K562 (cell line): ENCODE measurements around the gene SAP30L.

Source experiments
- CHD4 ChIP-seq: fragments of 200-600 bp; sonication (generic); IDR thresholded peaks from 3 replicates; pipeline ENCODE4 v1.6.1; 2012; ENCODE audit warnings: low read depth, mild to moderate bottlenecking, mixed read lengths, low read length, inconsistent platforms; ENCODE audit not compliant: insufficient read depth, insufficient replicate concordance, poor library complexity, severe bottlenecking
- GABPA ChIP-seq: fragments of 200-800 bp; sonication (Bioruptor generic); conservative IDR thresholded peaks from 2 replicates; pipeline ENCODE4 v1.6.1; 2016; ENCODE audit warnings: low read depth, missing genetic modification characterization, missing compliant biosample characterization
- HNRNPH1 ChIP-seq: fragments of 200-400 bp; formaldehyde crosslinking; optimal IDR thresholded peaks from 2 replicates; pipeline ENCODE3; 2017; ENCODE audit warnings: low read depth, mild to moderate bottlenecking, low read length, moderate library complexity
- JUNB ChIP-seq: fragments of 450-650 bp; formaldehyde crosslinking; conservative IDR thresholded peaks from 2 replicates; pipeline ENCODE4 v1.4.0; 2020; ENCODE audit warnings: mild to moderate bottlenecking
- NBN ChIP-seq: fragments of 450-650 bp; IDR thresholded peaks from 2 replicates; pipeline ENCODE4 v1.6.1; 2016; ENCODE audit warnings: low read depth, mild to moderate bottlenecking
- NFIC ChIP-seq: fragments of 450-650 bp; IDR thresholded peaks from 2 replicates; pipeline ENCODE4 v1.6.1; 2017; ENCODE audit warnings: mild to moderate bottlenecking, inconsistent platforms
- SPI1 ChIP-seq: IDR thresholded peaks from 2 replicates; pipeline ENCODE4 v1.6.1; 2011; ENCODE audit warnings: low read depth, low read length, control low read depth, borderline replicate concordance
- ZBED1 ChIP-seq: IDR thresholded peaks from 2 replicates; pipeline ENCODE4 v1.6.1; 2014
- ZFP36 ChIP-seq: fragments of 150-350 bp; IDR thresholded peaks from 2 replicates; pipeline ENCODE4 v1.6.1; 2018; ENCODE audit warnings: low read length, low read depth; ENCODE audit not compliant: partially characterized antibody
- TF ChIP-seq, protein P1 (sequence below): sonication (generic); formaldehyde crosslinking; IDR thresholded peaks from 2 replicates; pipeline ENCODE4 v1.8.1; 2023; ENCODE audit warnings: mild to moderate bottlenecking, missing genetic modification reagents
- TF ChIP-seq, protein P2 (sequence below): sonication (generic); formaldehyde crosslinking; IDR thresholded peaks from 2 replicates; pipeline ENCODE4 v1.8.0; 2022; ENCODE audit warnings: mild to moderate bottlenecking, missing genetic modification reagents

DNA sequence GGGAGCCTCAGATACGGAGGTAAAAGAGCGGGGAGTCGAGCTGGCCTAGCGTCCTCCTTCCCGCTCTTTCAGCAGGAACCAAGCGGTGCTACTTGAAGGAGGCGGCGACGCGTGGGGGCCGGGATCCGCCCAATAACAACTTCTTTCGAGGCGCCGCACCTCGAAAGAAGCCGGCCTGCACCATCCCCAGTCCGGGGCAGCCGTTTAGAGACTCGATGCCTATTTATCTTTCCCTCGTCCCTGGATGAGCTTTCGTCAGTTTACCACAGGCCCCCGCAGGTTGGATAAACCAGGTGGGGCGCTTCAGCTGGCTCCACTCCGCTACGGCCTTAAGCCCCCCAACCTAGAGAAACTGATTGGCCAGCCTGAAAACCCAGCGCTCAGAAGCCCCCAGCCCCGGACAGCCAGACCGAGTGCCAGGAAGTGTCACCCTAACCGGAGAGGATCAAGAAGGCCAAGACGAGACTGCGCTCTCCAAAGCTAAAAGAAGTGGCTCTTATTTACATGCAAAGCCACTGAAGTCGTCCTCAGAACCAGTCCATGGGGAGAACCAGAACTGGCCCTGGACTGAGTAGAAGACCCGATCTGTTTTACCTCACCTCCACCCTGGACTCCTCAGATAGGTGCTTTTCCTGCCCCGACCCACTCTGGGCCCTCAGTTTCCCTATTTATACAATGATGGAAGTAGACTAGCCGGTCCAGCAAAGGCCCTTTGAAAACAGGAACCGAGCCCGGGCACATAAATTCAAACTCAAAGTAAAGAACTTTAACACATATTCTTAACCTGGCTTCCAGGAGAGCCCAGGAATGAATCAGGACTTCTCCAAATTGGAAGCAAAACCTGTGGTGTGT is 30.8 kb downstream of the SAP30L start:
- TF ChIP-seq HNRNPH1: no peak
- no peak for TF ChIP-seq ZBED1
- no peak for TF ChIP-seq ZFP36
- TF ChIP-seq GABPA: no peak
- TF ChIP-seq, protein P1, sequence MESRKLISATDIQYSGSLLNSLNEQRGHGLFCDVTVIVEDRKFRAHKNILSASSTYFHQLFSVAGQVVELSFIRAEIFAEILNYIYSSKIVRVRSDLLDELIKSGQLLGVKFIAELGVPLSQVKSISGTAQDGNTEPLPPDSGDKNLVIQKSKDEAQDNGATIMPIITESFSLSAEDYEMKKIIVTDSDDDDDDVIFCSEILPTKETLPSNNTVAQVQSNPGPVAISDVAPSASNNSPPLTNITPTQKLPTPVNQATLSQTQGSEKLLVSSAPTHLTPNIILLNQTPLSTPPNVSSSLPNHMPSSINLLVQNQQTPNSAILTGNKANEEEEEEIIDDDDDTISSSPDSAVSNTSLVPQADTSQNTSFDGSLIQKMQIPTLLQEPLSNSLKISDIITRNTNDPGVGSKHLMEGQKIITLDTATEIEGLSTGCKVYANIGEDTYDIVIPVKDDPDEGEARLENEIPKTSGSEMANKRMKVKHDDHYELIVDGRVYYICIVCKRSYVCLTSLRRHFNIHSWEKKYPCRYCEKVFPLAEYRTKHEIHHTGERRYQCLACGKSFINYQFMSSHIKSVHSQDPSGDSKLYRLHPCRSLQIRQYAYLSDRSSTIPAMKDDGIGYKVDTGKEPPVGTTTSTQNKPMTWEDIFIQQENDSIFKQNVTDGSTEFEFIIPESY (CRISPR knock-in tag): no peak
- no peak for TF ChIP-seq NBN
- TF ChIP-seq SPI1: no peak
- no peak for TF ChIP-seq NFIC
- TF ChIP-seq CHD4: no peak
- TF ChIP-seq JUNB: no peak
- TF ChIP-seq, protein P2, sequence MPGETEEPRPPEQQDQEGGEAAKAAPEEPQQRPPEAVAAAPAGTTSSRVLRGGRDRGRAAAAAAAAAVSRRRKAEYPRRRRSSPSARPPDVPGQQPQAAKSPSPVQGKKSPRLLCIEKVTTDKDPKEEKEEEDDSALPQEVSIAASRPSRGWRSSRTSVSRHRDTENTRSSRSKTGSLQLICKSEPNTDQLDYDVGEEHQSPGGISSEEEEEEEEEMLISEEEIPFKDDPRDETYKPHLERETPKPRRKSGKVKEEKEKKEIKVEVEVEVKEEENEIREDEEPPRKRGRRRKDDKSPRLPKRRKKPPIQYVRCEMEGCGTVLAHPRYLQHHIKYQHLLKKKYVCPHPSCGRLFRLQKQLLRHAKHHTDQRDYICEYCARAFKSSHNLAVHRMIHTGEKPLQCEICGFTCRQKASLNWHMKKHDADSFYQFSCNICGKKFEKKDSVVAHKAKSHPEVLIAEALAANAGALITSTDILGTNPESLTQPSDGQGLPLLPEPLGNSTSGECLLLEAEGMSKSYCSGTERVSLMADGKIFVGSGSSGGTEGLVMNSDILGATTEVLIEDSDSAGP (CRISPR knock-in tag): no peak
